ENCODE measurements around the gene ROR2. TPM values are rescaled to one million over a fixed set of nuclear protein-coding genes. Genes with fewer than 3 reads are reported as not detected.
"Not testable (repeated sequence)": the region's sequence is repeated elsewhere in the genome, so short reads cannot be mapped to it uniquely, and the experiment has no call there.

ROR2 gene
- total and polyA plus RNA-seq, 4 experiments from 2014 or later, result 0.17 to 0.31 (median 0.29) TPM; not detected in 1

- H3K4me1 ChIP-seq (ENCODE audit: insufficient read depth, low read length), result no peaks in the 10 kb centered on the region
- no peak overlapping the region for H3K27ac Mint-ChIP-seq
- H3K27me3 Mint-ChIP-seq, result peaks cover 16 to 17% of the 10 kb centered on the region in 2 donors
- H3K4me1 Mint-ChIP-seq, result no peaks in the 10 kb centered on the region
- DNase-seq, result no peak
- H3K27me3 ChIP-seq (ENCODE audit: insufficient read depth, low read length), result no peaks in the 10 kb centered on the region
- no peak overlapping the region for H3K4me3 Mint-ChIP-seq
- intact Hi-C loops (cut with micrococcal nuclease), result no loop called here
- H3K36me3 ChIP-seq (ENCODE audit: insufficient read depth, low read length), result no peaks in the 10 kb centered on the region
- H3K4me3 ChIP-seq (ENCODE audit: low read length in 2 of 2), result no peak overlapping the region
- H3K36me3 Mint-ChIP-seq, result no peaks in the 10 kb centered on the region
- H3K9me3 ChIP-seq (ENCODE audit: control insufficient read depth in 1 of 2, low read length in 2 of 2), result no peaks in the 10 kb centered on the region
- CTCF ChIA-PET (ENCODE audit: partially characterized antibody), result no interaction called here
- H3K27ac ChIP-seq (ENCODE audit: low read depth, low read length), result no peak overlapping the region
- POLR2A ChIA-PET (ENCODE audit: partially characterized antibody), result no interaction called here
- H3K9me3 Mint-ChIP-seq, result peaks cover 0 to 10% (median 3%) of the 10 kb centered on the region in 8 donors
Observed at GRCh38 chr9:91518462-91518861, 431.6 kb downstream of the ROR2 start.

GRCh38 chr9:91517801-91518200 lies 432.2 kb downstream of the ROR2 start:
- no peak overlapping the region for H3K27ac ChIP-seq (ENCODE audit: low read depth, low read length)
- no peaks in the 10 kb centered on the region for H3K4me1 Mint-ChIP-seq
- H3K36me3 Mint-ChIP-seq, result no peaks in the 10 kb centered on the region
- H3K27me3 Mint-ChIP-seq, result peaks cover 17 to 19% of the 10 kb centered on the region in 2 donors
- intact Hi-C loops (cut with micrococcal nuclease), result no loop called here
- no peak overlapping the region for H3K4me3 Mint-ChIP-seq
- no peaks in the 10 kb centered on the region for H3K4me1 ChIP-seq (ENCODE audit: insufficient read depth, low read length)
- POLR2A ChIA-PET (ENCODE audit: partially characterized antibody), result no interaction called here
- no peaks in the 10 kb centered on the region for H3K27me3 ChIP-seq (ENCODE audit: insufficient read depth, low read length)
- no peak for DNase-seq
- CTCF ChIA-PET (ENCODE audit: partially characterized antibody), result no interaction called here
- H3K27ac Mint-ChIP-seq, result no peak overlapping the region
- H3K4me3 ChIP-seq (ENCODE audit: low read length in 2 of 2), result no peak overlapping the region
- peaks cover 0 to 10% (median 3%) of the 10 kb centered on the region in 8 donors for H3K9me3 Mint-ChIP-seq
- H3K9me3 ChIP-seq (ENCODE audit: control insufficient read depth in 1 of 2, low read length in 2 of 2), result no peaks in the 10 kb centered on the region
- H3K36me3 ChIP-seq (ENCODE audit: insufficient read depth, low read length), result no peaks in the 10 kb centered on the region

GRCh38 chr9:91517332-91517731 lies 432.7 kb downstream of the ROR2 start:
- Mint-ChIP-seq H3K27me3 (peaks cover 18 to 19% of the 10 kb centered on the region in 2 donors), H3K9me3 (peaks cover 0 to 10% (median 5%) of the 10 kb centered on the region in 8 donors)
- DNase-seq; H3K4me1 Mint-ChIP-seq; H3K4me1 ChIP-seq (ENCODE audit: insufficient read depth, low read length); H3K36me3 Mint-ChIP-seq; H3K4me3 Mint-ChIP-seq; POLR2A ChIA-PET (ENCODE audit: partially characterized antibody); H3K4me3 ChIP-seq (ENCODE audit: low read length in 2 of 2); H3K36me3 ChIP-seq (ENCODE audit: insufficient read depth, low read length); intact Hi-C loops (cut with micrococcal nuclease); CTCF ChIA-PET (ENCODE audit: partially characterized antibody); H3K27me3 ChIP-seq (ENCODE audit: insufficient read depth, low read length); H3K27ac ChIP-seq (ENCODE audit: low read depth, low read length); H3K27ac Mint-ChIP-seq; H3K9me3 ChIP-seq (ENCODE audit: control insufficient read depth in 1 of 2, low read length in 2 of 2): not testable (repeated sequence)

GRCh38 chr9:91516777-91517176 lies 433.3 kb downstream of the ROR2 start:
- no peak overlapping the region for H3K4me3 ChIP-seq (ENCODE audit: low read length in 2 of 2)
- H3K27me3 Mint-ChIP-seq, result peaks cover 19% of the 10 kb centered on the region in 2 donors
- H3K4me3 Mint-ChIP-seq, result no peak overlapping the region
- no peaks in the 10 kb centered on the region for H3K36me3 Mint-ChIP-seq
- H3K4me1 Mint-ChIP-seq, result no peaks in the 10 kb centered on the region
- no peak overlapping the region for H3K27ac Mint-ChIP-seq
- no peaks in the 10 kb centered on the region for H3K27me3 ChIP-seq (ENCODE audit: insufficient read depth, low read length)
- H3K9me3 Mint-ChIP-seq, result peaks cover 2 to 15% (median 8%) of the 10 kb centered on the region in 8 donors
- intact Hi-C loops (cut with micrococcal nuclease), result no loop called here
- no peaks in the 10 kb centered on the region for H3K9me3 ChIP-seq (ENCODE audit: control insufficient read depth in 1 of 2, low read length in 2 of 2)
- DNase-seq, result no peak
- H3K4me1 ChIP-seq (ENCODE audit: insufficient read depth, low read length), result no peaks in the 10 kb centered on the region
- ChIA-PET CTCF (ENCODE audit: partially characterized antibody) (no interaction called here), POLR2A (ENCODE audit: partially characterized antibody) (no interaction called here)
- no peak overlapping the region for H3K27ac ChIP-seq (ENCODE audit: low read depth, low read length)
- no peaks in the 10 kb centered on the region for H3K36me3 ChIP-seq (ENCODE audit: insufficient read depth, low read length)

- intact Hi-C loops (cut with micrococcal nuclease), result no loop called here
- Histone ChIP-seq H3K27me3 (ENCODE audit: insufficient read depth, low read length) (no peaks in the 10 kb centered on the region), H3K4me3 (ENCODE audit: low read length in 2 of 2) (no peak overlapping the region), H3K4me1 (ENCODE audit: insufficient read depth, low read length) (no peaks in the 10 kb centered on the region), H3K9me3 (ENCODE audit: control insufficient read depth in 1 of 2, low read length in 2 of 2) (no peaks in the 10 kb centered on the region), H3K36me3 (ENCODE audit: insufficient read depth, low read length) (no peaks in the 10 kb centered on the region), H3K27ac (ENCODE audit: low read depth, low read length) (no peak overlapping the region)
- no peaks in the 10 kb centered on the region for H3K4me1 Mint-ChIP-seq
- H3K9me3 Mint-ChIP-seq, result peaks cover 3 to 18% (median 8%) of the 10 kb centered on the region in 8 donors
- ChIA-PET CTCF (ENCODE audit: partially characterized antibody) (no interaction called here), POLR2A (ENCODE audit: partially characterized antibody) (no interaction called here)
- no peak overlapping the region for H3K27ac Mint-ChIP-seq
- H3K4me3 Mint-ChIP-seq, result no peak overlapping the region
- H3K36me3 Mint-ChIP-seq, result no peaks in the 10 kb centered on the region
- no peak for DNase-seq
- peaks cover 18 to 22% of the 10 kb centered on the region in 2 donors for H3K27me3 Mint-ChIP-seq
Observed at GRCh38 chr9:91516081-91516480, 433.9 kb downstream of the ROR2 start.

GRCh38 chr9:91515074-91515687 lies 434.8 kb downstream of the ROR2 start:
- H3K4me3 Mint-ChIP-seq, result peak overlapping the region in 1 of 8 donors; percentile 18
- Histone ChIP-seq H3K9me3 (ENCODE audit: control insufficient read depth in 1 of 2, low read length in 2 of 2) (no peaks in the 10 kb centered on the region), H3K36me3 (ENCODE audit: insufficient read depth, low read length) (no peaks in the 10 kb centered on the region), H3K27ac (ENCODE audit: low read depth, low read length) (no peak overlapping the region), H3K27me3 (ENCODE audit: insufficient read depth, low read length) (no peaks in the 10 kb centered on the region), H3K4me1 (ENCODE audit: insufficient read depth, low read length) (no peaks in the 10 kb centered on the region), H3K4me3 (ENCODE audit: low read length in 2 of 2) (no peak overlapping the region)
- H3K36me3 Mint-ChIP-seq, result no peaks in the 10 kb centered on the region
- POLR2A ChIA-PET (ENCODE audit: partially characterized antibody), result no interaction called here
- H3K27me3 Mint-ChIP-seq, result peaks cover 18 to 22% of the 10 kb centered on the region in 2 donors
- DNase-seq, result no peak
- CTCF ChIA-PET (ENCODE audit: partially characterized antibody), result no interaction called here
- intact Hi-C loops (cut with micrococcal nuclease), result no loop called here
- H3K27ac Mint-ChIP-seq, result no peak overlapping the region
- H3K9me3 Mint-ChIP-seq, result peaks cover 0 to 16% (median 7%) of the 10 kb centered on the region in 8 donors
- H3K4me1 Mint-ChIP-seq, result no peaks in the 10 kb centered on the region
